GM19397 (cell line): ENCODE measurements around the gene YIPF2.

Source experiments
- ATAC-seq: cut with Tn5 transposase; IDR thresholded peaks from one replicate; pipeline ENCODE4 v1.9.1; 2021; ENCODE audit warnings: mild to moderate bottlenecking, moderate library complexity; ENCODE audit not compliant: unreplicated experiment

YIPF2 gene

DNA sequence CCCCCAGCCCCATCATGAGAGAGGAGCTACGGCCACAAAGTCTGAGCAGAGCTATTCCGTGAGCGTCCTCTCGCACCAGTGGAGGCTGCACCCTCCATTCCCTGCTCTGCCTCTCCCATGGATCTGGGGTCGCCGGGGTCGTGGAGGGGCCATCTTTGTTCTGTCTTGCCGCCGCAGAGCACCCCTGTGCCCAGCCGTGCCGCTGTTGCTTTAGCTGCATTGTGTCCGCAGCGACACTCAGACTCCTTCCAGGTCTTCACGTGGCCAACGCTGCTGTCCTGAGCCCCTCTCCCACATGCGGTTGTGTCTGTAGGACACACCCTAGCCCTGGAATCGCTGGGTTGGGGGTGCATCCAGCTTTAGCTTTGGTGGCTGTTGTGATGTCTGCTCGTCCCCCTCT lies 15.8 kb downstream of the YIPF2 start:
- no peak for ATAC-seq

- ATAC-seq = no peak
These were observed 16.7 kb downstream of the YIPF2 start for GRCh38 chr19:10911579-10912363.

- ATAC-seq = no peak
These were observed 20.0 kb downstream of the YIPF2 start for GRCh38 chr19:10908380-10908960.

DNA sequence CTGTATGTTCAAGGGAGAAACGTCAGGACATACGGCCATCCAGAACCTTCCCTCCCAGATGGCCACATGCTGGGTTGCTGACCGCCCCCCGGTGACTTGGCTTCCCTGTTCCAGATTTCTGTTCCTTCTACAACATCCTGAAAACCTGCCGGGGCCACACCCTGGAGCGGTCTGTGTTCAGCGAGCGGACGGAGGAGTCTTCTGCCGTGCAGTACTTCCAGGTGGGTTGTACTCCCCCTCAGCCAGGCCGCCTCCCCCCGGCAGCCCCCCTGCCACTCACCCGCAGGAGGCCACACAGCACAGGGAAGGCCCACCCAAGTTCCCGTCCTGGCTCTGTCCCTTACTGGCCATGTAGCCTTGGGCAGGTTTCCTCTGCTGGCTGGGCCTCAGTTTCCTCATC lies 20.5 kb downstream of the YIPF2 start:
- no peak for ATAC-seq

DNA sequence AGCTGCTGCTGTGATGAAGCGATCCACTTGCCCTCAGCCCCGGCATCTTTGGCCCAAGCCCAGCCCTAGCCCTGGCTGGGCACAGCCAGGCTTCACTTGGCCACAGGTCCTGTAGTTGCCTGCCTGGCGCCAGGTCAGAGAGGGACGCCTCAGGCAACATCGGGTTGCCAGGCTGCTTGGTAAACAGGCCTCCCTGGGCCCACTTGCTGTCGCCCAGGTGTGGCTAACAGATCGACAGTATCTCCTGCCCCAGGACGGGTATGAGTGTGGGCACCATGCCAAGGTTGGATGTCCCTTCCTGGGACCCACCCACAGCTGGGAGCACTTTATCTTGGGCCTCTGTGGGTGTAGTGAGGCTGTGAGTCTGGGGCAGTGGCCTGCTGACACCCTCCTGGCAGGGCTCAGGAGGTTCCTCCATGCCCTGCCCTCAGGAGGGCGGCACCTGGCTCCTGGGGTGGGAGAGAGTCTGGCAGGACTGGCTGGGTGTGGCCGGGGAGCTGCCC lies 29.2 kb downstream of the YIPF2 start:
- ATAC-seq = no peak

DNA sequence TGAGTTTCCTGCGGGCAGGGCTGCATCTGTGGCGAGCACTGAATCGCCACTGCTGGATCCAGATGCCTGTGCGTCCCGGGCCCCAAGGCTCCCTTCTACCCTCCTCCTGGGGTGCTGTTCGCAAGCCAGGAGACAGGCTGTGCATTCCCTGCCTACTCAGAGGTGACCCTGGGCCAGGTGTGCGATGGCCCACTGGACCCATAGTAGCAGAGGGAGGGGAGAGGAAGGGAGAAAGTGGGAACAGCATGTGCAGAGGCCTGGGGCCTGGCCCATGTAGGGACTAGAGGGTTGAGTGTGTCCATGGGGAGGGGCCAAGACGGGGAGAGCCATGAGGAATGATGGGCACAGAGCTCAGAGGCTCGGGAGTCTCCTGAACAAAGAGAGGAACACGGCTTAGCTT lies 29.8 kb downstream of the YIPF2 start:
- no peak for ATAC-seq

- no peak for ATAC-seq
These were observed 31.4 kb downstream of the YIPF2 start for GRCh38 chr19:10896851-10897526.

DNA sequence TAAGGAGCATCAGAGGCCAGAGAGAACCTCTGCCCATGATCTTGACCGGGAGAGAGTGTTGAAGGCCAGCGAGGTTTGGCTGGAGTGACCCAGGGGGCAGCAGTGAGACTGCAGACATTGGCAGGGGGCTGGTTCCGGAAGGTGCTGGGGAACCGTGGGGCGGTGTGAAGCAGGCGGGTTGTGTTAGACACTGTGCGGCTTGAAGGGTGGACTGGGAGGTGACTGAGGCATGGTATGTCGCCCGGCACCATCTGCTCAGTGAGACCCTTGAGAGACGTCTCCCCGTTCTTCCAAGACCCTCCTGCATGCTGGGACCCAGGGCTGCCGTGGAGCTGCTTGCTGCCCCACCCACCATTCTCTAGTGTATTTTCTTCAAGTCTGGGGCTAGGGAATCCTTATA lies 32.5 kb downstream of the YIPF2 start:
- ATAC-seq = no peak

DNA sequence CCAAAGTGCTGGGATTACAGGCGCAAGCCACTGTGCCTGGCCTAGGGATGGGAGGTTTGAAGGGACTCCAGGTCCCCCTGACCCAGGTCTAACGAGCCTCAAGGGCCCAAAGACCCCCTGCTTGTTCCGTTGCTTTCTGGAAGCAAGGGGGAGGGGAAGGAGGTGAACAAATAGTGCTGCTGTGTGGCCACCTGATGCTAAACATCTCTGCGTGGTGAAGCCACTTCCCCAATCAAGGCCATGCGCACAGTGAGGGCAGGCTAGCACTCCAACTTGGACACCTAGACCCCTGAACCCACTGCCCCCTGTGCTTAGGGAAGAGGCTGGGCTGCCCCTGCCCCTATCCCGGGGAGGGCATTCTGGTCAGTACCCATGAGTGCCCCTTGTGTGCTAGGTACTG lies 33.1 kb downstream of the YIPF2 start:
- no peak for ATAC-seq

- ATAC-seq = no peak
These were observed 33.6 kb downstream of the YIPF2 start for GRCh38 chr19:10894911-10895213.

- no peak for ATAC-seq
These were observed 36.2 kb downstream of the YIPF2 start for GRCh38 chr19:10892256-10892655.

DNA sequence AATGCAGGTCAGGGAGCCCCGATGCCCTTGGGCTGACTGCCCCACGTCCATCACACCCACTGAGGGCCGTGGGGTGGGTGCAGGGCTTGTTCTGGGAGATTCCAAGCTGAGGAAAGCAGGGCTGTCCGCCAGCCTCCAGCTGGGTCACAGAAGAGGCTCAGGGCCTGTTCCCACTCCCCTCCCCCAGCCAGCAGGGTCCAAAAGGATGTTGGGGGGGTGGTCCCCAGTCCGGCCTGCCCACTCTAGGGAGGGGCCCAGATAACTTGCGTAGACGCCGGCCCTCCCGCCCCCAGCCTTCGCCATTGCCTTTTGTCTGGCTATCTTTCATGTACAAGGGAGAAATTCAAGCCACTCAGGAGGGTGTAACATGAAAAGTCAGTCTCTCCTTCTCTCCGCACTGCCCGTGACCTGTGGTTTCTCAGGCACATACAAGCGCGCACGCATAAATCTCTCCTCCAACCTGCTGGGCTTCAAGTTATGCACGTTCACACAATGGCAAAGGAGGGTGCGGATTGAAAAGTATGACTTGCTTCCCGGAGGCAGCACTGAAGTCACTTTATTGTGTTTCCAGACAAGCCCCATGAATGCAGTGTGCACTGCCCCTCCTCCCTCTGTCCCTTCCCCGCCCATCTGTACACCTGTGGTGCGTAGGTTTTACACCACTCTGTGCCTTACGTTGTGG lies 36.9 kb downstream of the YIPF2 start:
- ATAC-seq = no peak

DNA sequence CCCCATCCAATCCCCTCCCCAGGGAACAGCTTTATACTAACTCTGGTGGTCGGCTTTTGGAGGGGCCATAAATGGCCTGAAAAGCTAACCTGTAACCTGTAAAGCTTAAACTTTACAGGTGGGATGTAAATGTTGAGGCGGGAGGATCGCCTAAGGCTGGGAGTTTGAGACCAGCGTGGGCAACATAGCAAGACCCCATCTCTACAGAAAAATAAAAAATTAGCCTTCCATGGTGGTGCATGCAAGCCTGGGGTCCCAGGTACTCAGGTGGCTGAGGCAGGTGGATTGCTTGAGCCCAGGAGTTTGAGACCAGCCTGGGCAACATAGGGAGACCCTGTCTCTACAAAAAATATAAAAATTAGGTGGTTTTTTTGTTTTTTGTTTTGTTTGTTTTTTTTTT lies 38.6 kb downstream of the YIPF2 start:
- no peak for ATAC-seq

DNA sequence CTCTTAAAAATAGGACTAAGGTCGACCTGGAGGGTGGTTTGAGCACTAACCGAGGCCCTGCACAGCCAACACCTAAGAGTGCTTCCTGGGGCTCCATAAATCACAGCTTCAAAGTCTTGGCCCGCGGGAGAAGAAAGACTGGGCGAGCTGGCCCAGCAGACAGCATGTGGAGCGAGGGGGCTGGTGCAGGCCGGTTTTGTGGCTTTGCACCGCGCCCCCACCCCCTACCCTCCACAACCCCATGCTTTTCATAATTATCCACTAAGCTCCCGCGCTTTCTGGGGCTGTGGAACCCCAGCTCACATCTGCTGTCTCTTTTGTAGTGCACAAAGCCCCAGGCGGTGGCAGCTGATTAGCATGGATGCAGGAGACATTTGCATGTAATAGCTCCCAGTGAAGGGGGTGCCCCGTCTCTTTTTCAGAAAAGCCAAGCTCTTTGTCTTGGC lies 40.0 kb downstream of the YIPF2 start:
- ATAC-seq = no peak

DNA sequence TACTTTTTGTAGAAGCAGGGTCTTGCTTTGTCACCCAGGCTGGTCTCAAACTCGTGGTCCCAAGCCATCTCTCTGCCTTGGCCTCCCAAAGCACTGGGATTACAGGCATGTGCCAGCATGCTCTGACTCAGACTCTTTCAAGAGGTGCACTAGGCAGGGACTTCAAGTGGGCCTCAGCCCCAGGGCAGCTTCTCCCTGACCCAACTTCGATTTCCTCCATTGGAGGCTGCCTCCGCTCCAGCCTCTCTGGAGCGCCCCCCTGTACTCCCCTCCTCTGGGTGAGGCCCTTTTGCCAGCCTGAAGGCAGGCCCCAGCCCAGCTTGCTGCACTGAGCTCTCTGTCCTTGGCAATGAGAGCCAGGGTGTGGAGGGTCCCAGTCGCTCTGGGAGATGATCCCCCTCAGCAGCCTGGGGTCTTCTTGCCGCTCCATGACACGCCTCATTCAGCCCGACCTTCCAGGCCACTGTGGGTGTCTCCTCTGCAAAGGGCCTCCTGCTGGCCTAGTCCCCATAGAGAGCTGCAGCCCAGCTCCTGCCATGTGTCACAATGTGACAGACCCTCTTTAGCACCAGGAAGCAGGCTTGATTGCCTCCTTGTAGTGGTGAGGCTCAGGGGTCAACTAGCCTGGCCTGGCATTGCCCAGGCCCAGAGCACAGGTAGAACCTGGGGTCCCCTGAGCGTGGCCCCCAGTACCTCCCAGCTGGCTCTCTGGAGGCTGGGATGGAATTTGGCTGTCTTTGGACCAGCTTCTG lies 40.6 kb downstream of the YIPF2 start:
- ATAC-seq = no peak

- ATAC-seq = no peak
These were observed 43.0 kb downstream of the YIPF2 start for GRCh38 chr19:10885201-10886169.

DNA sequence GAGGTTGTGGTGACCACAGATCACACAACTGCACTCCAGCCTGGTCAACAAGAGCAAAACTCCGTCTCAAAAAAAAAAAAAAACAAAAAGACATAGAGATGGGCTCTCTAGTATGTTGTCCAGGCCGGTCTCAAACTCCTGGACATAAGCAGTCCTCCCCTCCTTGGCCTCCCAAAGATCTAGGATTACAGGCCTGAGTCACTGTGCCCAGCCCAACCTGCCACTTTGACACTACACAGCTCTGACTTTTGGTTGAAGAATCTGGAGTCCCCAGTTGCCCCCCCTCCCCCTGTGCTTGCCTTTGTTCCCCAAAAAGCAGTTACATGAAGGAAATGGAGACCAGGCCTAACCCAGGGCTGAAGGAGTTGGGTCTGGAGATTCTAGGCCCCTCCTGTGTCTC lies 44.2 kb downstream of the YIPF2 start:
- ATAC-seq = no peak

DNA sequence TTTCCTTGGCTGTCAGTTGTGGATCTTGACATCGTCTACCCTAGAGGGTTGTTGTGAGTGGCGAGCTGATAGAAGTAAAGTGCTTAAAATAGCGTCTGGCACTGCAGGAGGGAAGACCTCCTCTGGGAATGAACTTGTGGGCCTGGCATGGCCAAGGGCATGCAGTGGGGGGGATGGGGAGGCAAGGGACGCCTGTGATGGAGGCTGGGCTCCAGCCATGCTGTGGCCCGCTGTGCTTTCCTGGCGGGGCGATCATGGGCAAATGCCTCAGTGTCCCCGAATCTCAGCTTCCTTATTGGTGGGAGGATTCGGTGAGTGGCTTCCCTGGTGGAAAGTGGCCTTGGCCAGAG lies 46.4 kb downstream of the YIPF2 start:
- ATAC-seq = no peak

DNA sequence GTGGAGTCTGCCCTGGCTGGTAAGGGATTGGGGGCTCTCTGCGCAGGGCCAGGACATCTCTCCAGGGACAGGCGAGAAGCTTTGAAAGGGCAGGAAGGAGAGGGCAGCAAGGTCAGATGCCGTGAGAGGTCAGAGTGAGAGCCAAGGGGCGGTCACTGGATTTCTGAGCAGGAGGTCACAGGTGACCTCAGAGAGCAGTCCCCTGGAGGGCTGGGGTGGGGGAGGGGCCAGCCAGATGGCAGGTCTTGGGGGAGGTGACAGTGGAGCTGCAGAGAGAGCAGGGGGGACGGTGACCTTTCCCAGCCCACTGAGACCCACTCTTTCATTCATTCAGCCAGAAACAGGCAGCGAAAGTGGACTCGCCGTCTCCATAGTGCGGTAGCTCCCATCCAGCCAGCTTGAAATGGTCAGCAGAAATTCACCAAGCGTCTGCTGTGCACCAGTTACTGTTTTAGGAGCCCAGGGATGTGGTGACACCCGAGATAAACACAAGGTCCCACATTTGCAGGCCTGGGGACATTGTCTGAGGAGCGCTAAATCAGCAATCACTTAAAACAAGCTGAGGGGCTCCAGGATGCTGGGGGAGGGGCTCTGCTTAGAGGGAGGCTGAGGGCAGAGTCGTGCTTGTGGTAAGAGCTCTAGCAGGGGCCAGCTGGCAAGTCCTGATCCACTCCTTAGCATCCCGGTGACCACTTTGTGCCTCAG lies 46.9 kb downstream of the YIPF2 start:
- ATAC-seq = no peak
